GM19372 (cell line): Measurements from ENCODE around the gene TMEM239.
"Not testable (repeated sequence)": the region's sequence is repeated elsewhere in the genome, so short reads cannot be mapped to it uniquely, and the experiment has no call there.

Experiments used
- ATAC-seq: cut with Tn5 transposase; IDR thresholded peaks from one replicate; pipeline ENCODE4 v1.9.1; 2021; ENCODE audit warnings: mild to moderate bottlenecking, low read depth, moderate library complexity; ENCODE audit not compliant: unreplicated experiment

TMEM239 gene

DNA sequence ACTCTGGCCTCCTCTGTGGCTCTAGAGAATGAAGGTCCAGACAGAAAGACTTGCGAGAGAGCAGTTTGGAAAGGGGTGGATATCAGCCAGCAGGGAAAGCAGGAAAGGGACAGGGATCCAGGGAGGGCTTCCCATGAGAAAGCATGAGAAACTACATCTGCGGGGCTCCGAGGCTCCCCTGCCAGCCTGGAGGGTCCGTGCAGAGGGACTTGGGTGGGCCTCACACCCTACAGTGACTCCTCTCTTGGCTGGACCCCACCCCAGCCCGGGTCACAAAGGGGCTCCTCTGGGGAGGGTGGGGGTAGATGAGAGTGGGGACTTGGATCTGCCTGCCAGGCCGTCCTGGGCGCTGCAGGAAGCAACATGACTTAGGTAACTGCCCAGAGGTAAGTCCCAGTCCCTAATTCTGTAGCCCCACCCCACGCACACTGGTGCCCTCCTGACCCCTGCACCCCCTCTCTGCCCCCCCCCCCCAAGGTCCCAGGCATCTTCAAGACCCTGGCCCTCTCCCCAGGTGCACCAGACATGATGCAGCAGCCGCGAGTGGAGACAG lies at the start of gene TMEM239:
TSS of gene TMEM239 (plus strand) at position 335 of the 553 bp plus-strand sequence. CDS start at position 526, 191 bp downstream.
- no peak for ATAC-seq

DNA sequence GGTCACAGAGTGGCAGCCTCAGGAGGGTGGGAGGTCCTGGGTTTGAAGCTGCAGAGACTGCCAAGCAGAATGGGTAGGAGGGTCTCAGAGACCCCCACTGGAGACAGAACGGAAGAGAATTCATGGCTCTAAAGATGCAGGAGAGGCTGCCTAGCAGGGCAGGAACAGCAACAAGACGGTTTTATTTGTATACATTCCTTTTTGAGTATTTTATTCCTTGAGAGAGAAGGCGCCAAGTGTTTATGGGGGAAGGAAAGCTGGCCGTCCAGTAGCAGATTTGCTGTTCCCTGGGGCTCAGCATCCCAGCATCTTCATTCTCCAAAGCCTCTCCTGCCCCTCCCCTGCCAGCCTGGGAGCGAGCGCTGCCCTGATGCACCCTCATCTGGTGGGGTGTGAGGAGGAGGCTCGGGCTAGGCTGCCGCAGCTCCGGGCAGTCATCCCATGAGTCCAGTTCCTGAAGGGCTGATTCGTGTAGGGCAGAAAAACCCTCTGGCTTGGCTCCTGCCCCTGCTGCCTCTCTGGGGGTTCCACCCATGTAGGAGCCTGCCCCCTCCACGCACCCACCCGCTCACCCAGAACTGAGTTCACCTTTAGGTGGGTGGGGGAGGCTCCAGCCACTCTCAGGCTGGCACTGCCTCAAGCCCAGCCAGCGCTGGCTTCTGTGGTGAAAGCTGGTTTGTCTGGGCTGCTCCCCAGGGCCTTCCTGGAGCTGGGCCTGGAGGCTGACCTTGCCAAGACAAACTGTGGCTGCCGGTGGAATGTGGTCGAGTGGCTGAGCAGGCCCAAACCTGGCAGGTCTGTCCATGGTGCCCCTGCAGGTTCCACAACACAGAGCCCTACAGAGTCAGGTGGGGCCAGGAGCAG lies 48.2 kb upstream of the TMEM239 start:
- no peak for ATAC-seq

DNA sequence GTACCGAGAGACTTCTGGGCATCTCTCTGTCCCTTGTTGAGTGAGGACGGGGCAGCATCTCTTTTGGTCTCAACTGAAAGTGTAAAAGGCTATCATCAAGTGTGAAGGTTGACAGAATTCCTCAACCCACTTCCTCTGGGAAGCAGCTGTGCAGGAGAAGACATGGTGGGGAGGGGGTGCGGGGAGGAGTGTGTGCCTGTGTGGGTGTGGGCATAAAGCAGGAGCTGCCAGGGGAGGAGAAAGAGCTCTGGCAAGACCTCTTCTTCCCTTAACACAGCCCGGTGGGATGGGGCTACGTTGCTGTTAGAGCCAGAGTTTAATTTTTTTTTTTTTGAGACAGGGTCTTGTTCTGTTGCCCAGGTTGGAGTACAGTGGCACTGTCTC lies 47.5 kb upstream of the TMEM239 start:
- no peak for ATAC-seq

DNA sequence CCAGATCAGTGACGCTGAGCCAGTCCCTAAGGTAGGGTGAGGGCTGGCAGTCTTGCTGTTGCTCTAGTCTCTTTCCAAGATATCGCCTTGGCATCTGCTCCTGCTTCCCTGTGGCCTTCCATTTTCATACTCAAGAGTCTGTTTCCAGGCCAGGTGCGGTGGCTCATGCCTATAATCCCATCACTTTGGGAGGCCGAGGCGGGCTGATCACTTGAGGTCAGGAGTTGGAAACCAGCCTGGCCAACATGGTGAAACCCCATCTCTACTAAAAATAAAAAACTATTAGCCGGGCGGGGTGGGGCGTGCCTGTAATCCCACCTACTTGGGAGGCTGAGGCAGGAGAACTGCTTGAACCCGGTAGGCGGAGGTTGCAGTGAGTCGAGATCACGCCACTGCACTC lies 46.1 kb upstream of the TMEM239 start:
- ATAC-seq = not testable (repeated sequence)

DNA sequence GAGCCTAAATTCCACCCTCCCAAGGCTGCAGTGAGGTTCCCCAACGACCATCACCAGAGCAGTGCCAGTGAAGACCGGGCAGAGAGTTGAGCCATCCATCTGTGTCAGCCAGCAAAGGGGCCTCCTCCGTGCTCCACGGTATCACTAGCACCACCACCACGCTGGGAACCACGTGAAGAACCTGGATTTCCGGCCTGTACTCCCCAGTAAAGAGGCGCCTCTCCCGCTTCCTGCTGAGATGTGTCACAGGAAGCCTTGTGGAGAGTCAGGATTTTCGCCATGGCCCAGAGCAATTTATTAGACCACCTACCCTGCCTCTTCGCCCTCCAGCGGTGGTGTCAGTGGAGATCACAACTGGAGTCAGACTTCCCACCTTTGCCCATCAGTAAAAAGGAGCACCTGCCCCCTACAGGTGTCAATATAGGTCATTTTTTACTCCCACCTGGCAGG lies 44.5 kb upstream of the TMEM239 start:
- ATAC-seq = no peak

DNA sequence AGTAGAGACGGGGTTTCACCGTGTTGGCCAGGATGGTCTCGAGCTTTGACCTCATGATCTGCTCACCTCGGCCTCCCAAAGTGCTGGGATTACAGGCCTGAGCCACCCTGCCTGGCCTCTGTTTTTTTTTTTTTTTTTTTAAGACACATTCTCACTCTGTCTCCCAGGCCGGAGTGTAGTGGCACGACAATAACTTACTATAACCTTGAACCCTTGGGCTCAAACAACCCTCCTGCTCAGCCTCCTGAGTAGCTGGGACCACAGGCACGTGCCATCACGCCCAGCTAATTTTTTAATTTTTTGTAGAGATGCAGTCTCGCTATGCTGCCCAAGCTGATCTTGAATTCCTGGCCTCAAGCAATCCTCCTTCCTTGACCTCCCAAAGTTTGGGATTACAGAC lies 42.4 kb upstream of the TMEM239 start:
- no peak for ATAC-seq

DNA sequence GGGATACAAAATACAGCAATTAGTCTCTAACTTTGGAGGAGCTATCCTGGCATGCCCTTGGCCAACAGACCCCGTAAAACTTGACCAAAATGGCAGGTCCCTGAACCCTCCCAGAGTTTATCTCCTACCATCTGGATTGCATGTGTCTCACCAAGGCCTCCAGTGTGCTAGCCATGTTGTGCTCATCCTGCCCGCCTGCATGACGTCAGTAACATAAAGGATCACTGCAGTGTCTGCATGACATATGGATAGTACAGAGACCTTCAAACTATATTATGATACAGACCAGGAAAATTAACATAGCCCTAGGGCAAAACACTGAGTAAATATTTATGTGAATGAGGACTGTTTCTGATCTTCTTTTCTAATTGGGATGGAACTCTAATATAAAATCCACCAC lies 41.0 kb upstream of the TMEM239 start:
- ATAC-seq = no peak

DNA sequence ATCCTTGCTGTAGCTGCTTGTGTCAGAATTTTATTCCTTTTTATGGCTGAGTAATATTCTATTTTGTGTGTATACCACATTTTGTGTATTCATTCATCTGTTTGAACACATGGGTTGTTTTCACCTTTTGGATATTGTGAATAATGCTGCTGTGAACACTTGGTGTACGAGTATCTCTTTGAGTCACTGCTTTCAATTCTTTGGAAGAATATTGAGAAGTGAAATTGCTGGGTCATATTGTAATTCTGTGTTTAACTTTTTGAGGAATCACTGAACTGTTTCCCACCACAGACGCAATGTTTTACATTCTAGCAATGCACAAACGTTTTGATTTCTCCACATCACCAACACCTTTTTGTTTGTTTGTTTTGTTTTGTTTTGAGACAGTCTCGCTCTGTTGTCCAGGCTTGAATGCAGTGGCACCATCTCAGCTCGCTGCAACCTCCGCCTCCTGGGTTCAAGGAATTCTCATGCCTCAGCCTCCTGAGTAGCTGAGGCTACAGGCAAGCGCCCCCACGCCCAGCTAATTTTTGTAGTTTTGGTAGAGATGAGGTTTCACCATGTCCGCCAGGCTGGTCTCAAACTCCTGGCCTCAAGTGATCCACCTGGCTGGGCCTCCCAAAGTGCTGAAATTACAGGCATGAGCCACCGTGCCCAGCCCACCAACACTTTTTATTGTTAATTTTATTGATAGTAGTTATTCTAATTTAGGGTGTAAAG lies 37.4 kb upstream of the TMEM239 start:
- ATAC-seq = no peak

DNA sequence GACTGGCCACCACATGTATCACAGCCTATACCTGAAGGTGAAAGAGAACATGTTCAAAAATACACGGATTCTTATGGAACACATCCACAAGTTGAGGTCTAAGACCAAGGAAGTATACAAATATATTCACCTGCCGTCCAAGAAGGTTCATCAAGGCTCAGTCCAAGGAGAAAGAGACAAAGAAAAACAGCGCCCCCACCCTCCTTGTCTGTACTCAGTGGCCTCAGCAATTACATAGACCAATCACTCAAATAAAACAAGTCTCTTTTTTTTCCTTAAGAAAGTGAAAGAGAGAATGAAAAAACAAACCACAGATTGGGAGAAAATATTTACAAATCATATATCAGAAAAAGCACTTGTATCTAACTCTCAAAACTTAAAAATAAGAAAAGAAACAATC lies 35.2 kb upstream of the TMEM239 start:
- ATAC-seq = no peak

DNA sequence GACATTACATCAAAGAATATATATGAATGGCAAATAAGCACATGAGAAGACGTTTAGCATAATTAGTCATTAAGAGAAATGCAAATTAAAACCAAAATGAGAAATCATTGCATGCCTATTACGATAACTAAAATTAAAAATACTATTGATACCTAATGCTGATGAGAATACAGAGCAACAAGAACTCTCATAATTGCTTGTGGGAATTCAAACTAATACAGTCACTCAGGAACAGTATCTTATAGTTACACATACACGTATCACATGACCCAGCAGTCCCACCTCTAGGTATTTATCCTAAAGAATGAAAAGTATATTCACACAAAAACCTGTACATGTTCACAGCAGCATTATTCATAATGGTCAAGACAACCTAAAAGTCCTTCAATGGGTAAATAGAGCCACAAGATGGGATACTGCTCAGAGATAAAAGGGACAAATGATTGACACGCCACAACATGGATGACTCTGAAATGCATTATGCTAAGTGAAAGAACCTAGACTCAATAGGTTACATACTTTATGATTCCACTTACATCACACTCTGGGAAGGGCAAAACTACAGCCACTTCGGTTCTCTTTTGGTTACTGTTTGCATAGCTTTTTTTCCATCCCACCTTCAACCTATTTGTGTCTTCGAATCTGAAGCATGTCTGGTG lies 32.1 kb upstream of the TMEM239 start:
- no peak for ATAC-seq

DNA sequence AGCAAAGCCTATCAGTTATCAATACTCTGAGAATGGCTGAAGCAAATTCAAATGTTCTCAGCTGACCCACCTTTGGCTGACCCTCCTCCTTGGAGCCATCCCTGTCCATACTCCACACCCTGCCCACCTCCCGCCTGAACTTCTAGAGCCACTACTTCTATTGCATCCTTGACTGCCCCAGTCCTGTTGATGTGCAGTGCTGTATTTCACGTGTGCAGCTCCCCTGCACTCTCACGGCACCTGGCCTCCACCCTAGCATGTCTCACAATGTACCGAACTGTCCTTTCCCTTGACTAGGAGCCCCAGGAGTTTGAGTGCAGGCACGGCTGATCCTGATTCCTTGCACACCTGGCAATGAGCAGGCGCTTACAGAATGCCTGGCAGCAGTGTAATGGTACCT lies 22.7 kb upstream of the TMEM239 start:
- no peak for ATAC-seq

DNA sequence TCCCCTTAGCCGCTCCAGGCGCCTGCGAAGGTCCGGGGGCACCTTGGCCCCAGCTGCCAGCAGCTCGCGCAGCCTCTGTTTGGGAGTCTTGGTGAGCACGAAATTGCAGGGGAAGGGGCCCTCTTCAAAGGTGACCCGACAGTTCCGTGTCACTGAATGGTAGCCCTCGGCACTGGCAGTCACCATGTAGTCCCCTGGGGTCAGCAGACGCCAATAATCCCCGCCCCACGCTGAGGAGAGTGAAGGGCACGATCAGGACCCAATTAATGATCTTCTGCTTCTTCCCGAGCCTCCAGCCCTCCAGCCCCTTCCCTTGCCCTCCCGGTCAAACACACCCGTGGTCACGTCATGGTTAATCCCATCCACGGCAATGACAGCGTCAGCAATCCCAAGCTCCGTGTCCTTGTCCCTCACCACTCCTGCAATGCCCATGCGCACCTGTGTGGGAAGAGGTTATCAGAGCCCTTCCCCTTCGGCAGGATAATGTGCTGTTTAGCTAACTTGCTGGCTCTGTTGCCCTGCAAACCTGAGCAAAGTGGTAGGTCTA lies 21.9 kb upstream of the TMEM239 start:
- ATAC-seq = no peak

DNA sequence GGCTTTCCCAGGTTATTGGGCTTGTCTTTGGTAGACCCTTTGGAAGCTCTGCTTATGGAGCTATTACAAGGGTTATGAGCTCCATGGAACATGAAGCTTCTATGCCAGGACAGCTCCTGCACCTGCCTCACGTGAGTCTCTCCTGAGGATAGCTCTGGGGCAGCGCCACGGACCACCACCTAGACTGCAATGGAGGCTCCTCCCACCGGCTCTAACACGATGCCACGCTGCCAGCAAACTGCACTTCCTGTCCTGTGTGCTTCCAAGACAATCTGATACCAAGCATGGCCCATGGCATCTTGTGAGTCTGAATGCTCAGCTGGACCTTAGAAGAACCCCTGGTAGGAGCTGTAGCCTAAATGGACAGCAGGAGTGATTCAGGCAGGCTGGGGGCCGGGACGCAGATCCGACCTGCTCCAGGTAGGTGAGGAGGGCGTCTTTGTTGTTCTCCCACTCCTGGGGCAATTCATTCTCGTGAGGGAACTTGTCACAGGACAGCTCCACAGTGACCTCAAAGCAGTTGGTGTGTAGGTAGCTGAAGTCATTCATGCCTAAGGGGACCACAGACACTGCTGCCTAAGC lies 21.2 kb upstream of the TMEM239 start:
- no peak for ATAC-seq

DNA sequence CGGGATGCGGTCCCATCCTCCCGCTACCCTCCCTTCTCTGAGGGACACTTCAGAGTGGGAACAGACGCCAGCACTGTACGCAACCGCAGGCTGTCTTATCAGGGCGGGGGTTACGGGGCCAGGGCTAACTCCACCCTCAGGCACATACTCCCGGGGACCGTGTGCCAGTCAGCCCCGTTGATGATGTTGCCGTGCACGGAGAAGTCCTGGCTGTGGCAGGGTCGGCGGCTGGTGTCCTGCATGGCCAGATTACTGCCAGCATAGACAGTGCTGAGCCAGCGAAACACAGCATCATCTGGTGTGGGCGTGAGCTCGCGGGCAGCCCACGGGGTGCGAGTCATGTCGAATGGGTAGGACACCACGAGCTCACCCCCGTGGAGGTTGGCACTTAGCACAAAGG lies 20.7 kb upstream of the TMEM239 start:
- ATAC-seq = no peak

DNA sequence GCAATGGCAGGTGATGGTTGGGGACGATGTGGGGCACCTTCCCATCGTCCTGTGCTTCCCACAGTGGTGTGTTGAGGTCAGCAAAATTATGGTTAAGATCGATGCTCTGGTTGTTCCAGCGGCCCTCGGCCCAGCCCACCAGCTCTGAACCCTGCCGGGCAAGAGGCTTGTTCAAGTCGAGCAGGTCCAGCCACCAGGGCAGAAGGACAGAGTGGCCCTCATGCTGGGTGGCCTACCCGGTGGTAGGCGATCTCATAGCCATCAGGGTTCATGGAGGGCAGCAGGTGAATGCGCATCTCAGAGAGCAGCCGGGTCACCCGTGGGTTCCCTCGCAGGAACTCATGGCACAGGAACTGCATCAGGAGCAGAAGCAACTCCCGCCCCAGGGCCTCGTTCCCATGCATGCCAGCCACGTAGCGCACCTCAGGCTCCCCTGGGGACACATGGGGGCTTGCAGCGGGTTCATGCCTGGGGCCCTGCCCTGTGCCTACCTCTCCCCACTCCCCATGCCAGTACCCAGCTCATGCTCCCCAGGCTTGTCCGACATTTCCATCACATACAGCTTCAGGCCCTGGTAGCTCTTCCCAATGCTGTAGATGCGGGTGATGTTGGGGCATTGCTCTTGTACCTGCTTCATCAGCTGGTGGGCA lies 20.0 kb upstream of the TMEM239 start:
- no peak for ATAC-seq

DNA sequence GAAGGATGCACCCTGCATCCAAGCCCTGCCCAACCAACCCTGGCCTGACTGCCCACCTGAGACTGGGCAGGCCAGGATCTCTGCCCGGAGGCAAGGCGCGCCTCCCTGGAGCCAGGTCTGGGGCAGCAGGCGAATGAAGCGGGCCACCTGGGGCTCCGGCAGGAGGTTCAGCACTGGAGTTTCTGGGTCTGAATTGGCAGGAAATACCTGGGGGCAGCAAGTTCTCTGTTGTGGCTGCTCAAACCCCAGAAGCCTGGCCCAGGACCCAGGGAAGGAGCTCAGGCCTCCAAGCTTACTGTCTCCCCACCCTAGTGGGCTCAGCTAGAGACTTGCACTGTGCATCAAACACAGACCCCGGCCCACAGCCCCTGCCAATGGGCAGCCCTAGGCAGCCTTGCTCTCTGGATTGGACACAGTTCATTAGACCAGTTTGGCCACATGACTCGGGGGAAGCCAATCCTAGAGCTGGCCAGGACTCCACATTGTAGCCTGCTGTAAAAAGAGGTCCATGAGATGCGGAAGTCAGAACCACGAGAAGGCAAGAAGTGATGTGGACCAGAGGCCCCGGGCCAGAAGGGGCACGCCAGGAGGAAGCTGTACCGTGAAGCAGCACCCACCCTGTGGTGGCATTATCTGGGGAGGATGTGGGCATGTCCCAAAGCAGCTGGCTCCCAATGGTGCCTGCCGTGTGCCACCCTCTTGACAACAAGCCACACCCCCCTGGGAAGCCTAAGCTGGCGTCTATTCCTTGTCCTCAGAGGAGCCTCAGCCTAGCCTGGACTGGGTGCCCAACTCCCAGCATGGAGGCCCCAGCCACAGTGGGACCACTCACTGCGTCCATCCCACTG lies 18.8 kb upstream of the TMEM239 start:
- ATAC-seq = no peak

DNA sequence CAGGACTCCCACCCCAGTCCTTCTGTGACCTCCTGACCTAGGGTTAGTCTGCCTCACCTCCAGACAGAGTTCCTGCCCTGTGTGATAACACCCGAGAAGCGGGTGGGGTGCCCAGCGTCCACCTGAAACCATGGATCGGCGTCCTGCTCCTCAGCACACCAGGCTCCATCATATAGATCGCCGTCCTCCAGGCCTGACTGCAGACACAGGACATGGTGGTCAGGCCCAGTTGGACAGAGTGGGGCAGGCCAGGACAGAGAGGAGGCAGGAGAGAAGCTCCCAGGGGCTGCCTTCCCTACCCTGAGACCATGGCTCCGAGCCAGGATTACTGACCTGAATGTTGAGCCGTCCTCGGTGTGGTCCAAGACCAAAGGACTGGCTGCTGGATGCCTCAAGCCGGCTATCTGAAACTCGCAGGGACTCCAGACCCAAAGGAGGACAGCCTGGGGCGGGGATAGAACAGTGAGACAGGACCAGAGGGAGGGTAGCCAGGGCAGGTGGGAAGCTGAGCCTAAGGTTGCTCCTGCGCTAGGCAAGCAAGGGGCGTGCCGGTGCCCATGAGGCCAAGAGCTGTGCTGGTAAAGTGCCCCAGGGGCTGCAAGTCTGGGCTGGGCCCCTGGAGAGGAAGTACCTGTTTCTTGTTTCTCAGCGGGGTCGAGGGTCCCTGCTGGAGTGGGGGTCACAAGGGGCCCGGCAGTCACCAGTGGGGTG lies 17.9 kb upstream of the TMEM239 start:
- ATAC-seq = no peak

DNA sequence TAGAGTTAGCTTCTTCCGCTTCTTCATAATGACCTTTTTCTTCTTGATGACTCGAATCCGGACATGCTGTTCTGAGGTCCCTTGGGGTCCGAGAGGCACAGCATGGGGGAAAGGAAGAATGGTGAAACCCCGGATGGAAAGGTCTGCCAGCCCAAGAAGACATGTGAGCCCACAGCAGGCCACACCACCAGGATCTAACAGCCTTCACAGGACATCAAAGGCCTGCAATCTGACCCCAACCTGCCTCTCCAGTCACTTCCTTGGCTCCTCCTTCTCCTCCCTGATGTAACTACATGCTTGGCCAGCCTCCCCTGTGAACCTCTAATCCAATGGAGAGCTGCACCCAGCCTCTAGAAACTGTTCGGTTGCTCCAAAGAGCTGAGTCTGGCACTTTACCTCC lies 17.4 kb upstream of the TMEM239 start:
- ATAC-seq = no peak
